HG03575 (cell line): ENCODE results near the gene DCLK2.
"Not testable (repeated sequence)": the region's sequence is repeated elsewhere in the genome, so short reads cannot be mapped to it uniquely, and the experiment has no call there.

ENCODE experiments used
- ATAC-seq: cut with Tn5 transposase; IDR thresholded peaks from one replicate; pipeline ENCODE4 v1.9.1; 2021; ENCODE audit not compliant: unreplicated experiment, insufficient number of reproducible peaks, low FRiP score; ENCODE audit errors: extremely low read depth

DCLK2 gene

DNA sequence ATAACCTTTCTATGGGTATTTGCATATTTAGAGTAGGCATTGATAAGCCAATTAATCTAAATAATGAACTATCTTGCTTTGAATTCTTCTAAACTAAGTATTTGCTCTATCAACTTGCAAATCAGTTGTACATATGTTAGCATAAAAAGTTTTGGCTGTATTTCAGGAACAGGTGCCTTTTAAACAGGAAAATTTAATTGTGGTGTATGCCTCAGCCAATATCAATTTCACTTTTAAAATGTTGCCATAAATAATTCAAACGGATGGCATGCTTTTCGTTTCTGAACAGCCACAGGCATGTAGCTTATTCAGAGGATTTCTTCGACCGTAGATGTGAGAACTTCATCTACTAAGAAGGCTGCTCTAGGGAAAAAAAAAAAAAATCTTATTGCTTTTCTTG is 99.9 kb downstream of the DCLK2 start:
- ATAC-seq: no peak

DNA sequence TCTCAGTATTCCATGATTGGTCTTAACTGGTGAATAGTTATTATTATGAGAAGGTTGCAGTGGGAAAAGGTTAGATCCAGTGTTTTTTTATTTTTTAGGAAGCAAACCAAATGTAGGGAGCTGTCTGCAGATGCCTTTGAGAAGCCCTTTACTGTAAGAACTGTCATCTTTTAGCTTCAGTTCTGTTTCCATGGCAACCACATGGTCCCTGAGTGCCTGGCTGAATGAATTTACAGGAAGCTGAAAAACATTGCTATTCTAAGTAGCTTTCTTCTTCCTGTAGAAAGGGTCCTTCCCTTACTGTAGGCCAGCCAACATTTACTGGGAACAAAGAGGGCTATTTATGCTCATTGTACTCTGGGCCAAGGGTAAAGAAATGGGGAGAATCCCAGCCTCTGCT is 103.3 kb downstream of the DCLK2 start:
- no peak for ATAC-seq

DNA sequence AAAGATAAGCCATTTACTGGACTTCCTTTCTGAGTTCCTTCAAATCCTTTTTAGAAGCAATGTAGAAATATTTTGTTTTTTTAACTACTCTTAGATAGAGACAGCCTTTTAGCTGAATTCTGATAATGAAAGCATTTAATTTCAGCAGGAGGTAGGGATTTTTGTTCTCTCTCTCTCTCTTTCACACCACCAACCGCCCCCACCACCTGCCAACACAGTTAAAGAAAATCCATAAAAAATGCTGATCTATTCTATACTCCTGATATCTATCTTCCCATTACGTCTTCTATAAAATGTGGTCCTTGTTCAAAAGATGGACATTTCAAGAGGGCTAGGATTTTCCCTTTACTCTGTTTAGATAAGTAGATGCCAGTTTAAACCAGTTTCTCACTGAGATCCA is 104.5 kb downstream of the DCLK2 start:
- no peak for ATAC-seq

DNA sequence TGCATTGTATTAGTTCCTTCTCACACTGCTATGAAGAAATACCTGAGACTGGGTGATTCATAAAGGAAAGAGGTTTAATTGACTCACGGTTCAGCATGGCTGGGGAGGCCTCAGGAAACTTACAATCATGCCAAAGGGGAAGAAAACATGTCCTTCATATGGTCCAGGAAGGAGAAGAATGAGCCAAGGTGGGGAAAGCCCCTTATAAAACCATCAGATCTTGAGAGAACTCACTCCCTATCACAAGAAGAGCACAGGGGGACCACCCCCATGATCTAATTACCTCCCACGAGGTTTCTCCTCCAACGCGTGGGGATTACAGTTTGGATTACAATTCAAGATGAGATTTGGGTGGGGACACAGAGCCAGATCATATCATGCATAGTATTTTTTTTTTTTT is 106.8 kb downstream of the DCLK2 start:
- not testable (repeated sequence) for ATAC-seq

DNA sequence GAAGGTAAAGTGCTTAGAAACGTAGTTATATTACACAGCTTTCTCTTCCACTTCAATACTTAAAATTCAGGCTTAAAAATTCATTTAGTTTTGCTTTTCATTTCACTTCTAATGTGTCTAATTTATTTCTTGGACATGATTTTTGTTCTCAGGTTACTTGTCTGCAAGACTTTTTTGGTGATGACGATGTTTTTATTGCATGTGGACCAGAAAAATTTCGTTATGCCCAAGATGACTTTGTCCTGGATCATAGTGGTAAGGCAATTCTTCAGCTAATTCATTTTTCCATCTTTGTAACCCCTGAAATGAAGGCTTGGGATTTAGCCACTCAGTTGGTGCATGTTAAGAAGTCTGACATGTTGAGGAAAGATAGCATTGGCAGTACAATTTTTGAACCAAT is 114.7 kb downstream of the DCLK2 start:
- no peak for ATAC-seq

DNA sequence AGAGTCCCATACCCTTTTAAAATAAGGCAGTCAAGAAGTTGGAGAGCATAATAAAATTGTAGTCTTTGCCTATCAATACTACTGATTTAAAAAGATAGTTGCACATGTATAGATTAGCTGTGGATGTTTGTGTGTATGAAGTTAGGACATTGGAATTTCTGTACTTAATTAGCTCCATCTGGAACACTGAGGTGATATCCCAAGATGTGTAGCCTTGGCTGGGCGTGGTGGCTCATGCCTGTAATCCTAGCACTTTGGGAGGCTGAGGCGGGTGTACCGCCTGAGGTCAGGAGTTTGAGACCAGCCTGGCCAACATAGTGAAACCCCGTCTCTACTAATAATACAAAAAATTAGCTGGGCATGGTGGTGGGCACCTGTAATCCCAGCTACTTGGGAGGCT is 119.0 kb downstream of the DCLK2 start:
- ATAC-seq: not testable (repeated sequence)

DNA sequence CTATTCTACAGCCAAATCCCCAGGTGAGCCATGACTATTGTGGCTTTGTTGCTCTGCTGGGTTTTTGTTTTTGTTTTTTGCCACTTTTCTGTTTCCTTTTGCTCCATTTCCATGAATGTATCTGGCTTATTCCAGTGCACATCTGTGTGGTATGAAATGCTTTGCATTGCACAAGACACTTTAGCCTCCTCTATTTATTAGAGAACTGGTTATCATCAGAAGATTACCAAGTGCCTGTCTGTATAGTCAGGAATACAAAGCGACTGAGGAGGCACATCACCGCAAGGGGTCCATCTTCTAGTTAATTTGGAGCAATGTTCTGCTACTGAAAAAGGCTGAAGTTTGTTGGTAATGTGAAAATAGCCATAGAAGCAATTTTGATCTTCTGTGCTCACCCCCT is 120.8 kb downstream of the DCLK2 start:
- ATAC-seq: no peak

DNA sequence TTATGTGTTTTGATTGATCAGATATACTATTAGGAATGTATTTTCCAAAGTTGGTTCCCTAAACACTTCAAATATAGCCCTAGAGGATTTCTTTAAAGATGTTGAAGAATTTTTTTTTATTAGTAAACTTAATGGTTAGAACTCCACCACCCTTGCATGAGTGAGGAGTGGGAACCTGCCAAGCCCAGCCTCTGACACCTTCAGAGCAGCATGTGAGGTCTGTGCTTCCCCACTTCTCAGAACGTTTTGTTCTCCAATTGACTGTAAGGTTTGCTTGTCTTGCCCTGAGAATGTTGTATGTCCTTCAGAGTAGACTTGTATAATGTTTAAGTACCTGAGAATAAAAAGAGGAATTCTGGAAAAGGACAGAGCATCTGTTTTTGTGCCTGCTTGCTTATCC is 126.8 kb downstream of the DCLK2 start:
- no peak for ATAC-seq

DNA sequence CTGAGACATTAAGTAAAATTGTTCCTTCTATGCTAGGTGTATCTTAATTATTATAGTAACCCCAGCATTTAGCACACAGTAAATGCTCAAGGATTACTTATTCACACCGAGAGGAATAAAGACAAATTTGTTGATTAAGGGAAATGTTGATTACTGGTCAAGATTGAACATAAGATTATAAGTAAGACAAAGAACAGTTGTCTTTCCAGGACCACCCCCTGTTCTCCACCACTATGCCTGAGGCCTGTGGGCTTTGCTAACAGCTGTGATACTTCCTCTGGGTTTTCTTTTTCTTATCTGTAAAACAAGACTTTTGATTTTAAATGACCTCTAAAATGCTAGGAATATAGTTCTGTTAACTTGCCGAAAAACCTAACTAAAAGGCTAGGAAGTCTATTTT is 128.0 kb downstream of the DCLK2 start:
- ATAC-seq: no peak

DNA sequence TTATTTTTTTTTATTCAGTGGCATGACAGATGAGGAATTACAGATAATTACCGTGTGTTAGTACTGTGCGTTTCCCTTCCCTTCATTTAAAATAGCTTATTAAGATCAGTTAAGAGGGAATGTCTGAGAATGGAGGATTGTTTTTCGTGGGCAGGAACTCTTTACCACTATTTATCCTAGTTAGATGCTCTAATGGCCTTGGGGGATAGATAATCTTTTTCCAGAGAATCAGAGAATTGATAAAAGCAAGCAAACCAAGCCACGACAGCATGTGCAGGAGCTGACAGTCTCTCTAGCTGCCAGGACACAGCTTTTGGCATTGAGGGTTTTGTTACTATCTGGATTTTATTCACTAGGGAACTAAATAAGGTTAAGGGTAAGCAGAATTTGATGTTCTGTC is 128.7 kb downstream of the DCLK2 start:
- no peak for ATAC-seq

DNA sequence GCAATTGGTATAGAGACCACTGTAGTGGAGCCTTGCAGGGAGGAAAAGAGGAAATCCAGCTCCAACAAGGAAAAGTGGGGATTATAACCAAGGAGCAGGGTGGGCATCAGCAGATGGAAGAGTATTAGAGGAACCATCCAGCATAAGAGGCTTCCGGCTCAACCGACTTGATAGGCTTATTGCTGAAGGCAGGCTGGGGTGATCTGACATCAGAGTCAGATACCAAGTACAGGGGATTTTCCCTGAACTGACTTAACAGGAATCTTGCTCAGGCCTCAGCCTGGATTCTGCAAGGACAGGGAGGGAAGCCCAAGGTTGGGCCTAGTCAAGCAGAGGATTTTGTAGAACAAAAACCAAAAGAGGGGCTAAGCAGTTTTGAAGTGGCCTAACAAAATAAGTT is 129.6 kb downstream of the DCLK2 start:
- ATAC-seq: no peak

DNA sequence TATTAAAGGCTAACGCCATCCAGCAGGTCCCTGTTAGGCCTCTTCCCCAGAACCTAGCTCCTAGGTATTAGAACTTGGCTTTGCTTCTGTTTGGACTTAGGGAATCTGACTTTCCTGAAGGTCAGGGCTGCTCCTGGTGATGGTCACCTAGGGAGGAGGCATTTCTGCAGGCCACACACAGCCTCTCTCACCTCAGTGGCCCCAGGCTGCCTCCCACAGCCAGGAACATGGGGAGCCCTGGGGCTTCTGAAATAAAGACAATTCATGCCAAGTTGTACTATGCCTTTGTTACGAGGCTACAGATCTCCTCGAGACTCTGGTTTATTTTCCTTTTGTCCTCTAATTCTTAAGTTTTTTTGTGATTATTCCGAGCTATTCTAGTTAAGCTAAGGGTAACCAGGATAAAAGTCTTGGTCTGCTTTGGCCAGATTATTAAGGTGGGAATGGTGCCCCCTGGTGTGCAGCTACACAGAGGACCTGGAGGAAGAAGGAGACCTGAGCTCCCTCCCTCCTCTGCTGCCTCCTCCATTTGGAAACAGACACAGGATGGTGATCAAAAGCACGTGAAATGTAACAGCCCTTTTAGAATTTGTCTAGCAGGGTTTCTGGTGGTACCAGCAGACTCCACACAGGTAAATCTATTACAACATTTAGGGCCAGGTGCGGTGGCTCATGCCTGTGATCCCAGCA is 131.0 kb downstream of the DCLK2 start:
- no peak for ATAC-seq

DNA sequence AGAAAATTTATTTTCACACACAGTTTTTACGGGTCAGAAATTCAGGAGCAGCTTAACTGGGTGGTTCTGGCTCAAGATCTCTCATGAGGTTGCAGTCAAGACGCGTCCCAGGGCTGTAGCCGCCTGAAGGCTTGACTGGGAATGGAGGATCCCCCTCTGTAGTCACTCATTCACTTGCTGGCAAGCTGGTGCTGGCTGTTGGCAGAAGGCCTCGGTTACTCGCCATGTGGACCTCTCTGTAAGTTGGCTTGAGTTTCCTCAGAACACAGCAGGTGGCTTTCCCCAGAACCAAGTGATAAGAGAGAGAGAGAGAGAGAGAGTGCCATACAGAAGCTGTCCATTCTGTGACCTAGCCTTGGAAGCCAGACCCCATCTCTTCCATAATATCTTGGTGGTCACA is 132.8 kb downstream of the DCLK2 start:
- no peak for ATAC-seq

DNA sequence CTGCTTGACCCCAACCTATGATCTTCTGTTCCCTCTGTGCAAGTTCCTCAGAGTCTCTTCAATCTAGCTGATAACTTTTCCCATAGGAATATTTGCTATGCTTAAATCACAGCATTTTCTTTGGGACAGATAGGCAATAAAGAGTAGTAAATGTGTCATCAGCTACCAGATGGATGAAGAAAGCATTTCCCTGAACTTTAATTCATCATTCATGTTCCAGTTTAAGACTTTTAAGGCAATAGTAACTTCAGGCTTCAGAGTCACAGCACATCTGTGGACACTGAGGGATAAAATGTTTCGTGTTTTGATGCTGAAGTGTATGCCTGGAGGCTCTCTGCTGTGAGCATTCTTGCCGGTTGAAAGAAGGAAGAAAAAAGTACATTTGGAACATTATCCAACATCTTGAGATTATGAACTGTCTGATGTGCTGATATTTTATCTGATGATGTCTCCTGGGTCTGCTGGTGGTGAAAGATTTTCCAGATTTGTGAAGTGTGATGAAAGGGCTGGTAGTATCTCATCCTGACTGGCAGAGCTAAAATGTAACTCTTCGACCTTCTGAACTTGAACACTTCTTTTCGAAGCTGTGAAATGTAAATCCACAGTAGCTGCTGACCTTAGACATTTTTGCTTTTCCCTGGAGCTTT is 133.7 kb downstream of the DCLK2 start:
- no peak for ATAC-seq

DNA sequence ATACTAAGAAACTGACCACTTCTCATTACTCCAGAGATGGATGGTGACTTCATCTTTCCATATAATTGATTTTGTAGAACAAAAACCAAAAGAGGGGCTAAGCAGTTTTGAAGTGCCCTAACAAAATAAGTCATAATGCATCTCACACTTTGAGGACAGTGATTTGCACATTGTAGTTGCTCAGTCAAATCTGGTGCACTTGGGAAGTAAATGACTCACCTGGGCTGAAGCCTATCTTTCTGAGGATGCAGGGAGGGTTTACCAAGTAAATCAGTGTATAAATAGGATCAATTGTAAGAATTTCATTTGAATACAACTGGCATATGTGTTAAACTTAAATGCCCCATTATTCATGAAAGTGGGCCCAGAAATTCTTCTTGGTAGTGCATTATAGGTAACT is 134.2 kb downstream of the DCLK2 start:
- ATAC-seq: no peak

DNA sequence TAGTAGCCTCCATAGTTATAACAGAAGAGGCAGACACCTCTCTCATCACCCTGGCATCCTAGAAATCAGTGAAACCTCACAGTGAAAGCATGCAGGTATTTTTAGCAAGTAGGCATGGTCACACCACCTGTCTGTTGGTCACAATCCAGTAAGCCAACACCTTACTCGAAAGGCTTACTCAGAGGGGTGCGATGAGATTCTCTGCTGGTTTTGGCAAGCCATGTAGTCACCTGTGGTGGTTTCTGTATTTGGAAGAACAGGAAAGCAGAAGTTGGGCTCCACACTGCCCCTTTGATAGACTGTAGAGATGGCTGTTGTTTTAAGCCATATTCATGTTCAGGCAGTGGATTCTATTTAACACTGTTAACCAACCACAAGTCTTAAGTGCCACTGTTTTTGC is 134.7 kb downstream of the DCLK2 start:
- ATAC-seq: no peak

DNA sequence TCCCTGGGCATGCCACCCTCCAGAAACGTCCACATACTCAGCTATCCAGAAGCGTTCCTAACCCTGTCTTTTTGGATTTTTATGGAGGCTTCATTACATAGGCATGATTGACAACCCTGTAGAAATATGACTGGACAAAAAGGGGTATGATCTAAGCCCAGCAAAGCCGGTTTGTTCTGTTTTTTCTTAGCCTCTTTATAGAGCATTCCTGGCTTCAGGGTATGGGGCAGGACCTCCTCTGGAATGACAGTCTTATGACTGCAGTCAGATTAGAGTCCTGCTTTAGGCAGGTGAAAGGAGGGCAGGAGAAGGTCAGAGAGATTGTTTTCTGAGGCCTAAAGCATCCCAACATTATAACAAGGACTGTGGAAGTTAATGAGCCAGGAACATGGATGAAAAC is 137.4 kb downstream of the DCLK2 start:
- ATAC-seq: no peak

DNA sequence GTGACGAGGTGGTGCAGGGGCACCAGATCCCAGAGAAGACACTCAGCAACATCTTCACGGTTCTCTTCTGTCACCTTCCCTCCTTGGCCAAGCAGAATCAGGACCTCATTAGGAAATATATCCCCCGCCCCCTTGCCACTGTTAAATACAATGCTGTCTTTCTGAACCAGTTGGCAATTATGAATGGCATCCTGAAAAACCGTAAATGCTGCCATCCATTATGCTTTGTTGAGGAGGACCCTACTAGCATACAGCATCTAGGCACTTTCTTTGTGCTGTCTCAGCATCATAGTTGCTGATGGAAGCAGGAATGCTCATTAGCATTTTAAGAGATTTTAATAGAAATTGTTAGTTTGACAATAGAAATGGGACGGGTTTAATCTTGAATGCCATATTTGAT is 138.5 kb downstream of the DCLK2 start:
- no peak for ATAC-seq

DNA sequence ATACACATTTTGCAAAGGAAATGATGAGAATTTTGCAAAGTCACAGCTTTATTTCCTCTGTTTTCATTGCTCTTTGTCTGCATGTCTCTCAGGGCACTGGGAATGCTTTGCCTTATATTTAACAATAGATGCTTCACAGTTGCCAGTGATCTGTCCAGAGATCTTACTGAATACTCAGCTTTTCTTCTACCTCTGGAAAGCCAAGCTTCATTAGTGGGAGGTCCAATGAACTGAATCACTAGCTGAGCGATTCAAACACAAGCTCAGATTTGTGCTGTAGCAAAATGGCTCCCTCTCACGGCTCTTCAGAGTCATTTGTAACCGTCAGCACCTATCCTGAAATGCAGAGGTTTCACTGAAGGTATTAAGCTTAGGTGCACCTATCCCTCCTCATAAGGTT is 138.9 kb downstream of the DCLK2 start:
- ATAC-seq: no peak

DNA sequence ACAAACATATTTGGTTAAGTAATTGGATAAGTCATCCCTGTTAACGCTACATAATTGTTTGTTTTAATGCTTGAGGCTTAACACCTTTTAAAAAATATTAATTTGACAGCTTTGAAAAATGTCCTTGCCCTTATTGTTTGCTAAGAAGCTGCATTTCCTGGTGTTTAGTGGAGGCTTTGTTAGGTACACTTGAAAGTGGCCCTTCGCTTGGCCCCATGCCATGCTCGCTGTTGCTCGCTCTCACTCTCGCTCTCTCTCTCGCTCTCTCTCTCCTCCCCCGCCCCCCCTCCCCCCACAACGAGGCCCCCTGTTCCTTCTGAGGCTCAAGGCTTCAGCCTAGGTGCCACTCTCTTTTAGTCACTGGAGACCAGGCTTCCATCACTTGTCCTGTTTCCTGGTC is 139.6 kb downstream of the DCLK2 start:
- no peak for ATAC-seq

DNA sequence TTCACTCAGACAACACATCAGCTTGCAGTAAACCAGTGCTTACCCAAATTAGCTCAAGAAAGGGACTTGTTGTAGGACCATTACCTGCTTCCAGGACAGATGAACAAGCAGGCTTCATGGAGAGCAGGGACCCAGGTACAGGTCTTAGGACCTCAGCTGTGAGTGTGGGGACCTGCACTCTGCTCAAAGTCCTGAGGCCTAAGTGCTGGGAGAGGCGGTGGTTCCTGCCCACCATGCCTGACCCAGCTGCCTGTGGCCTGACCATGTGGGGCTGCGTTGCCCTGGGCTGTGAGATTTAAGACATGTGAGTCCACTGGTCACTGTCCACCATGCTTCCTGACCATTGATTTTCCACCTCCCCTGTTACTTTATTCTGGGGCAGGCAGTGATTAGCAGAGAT is 140.2 kb downstream of the DCLK2 start:
- ATAC-seq: no peak
